Endothelial cell of umbilical vein (primary cell): ENCODE data around the gene SOX30.

Source experiments
- CTCF ChIP-seq, 2 donors: IDR thresholded peaks; 1 replicate in 1 of 2; 2 replicates in 1 of 2; pipeline ENCODE4 v1.5.1; 2011; ENCODE audit warnings: low read length in 2 of 2, mild to moderate bottlenecking in 2 of 2, moderate library complexity in 2 of 2, control low read depth in 1 of 2, inconsistent platforms in 1 of 2, low read depth in 1 of 2; ENCODE audit not compliant: insufficient read depth in 1 of 2; ENCODE audit errors: extremely low read depth in 1 of 2
- EZH2 ChIP-seq: IDR thresholded peaks from 2 replicates; pipeline ENCODE4 v1.6.1; 2012; ENCODE audit warnings: borderline replicate concordance, low read depth, mild to moderate bottlenecking, moderate library complexity, low read length, inconsistent platforms; ENCODE audit not compliant: severe bottlenecking
- GATA2 ChIP-seq: IDR thresholded peaks from 2 replicates; pipeline ENCODE4 v1.7.0; 2011; ENCODE audit warnings: low read depth, mild to moderate bottlenecking, moderate library complexity, mixed read lengths, low read length; ENCODE audit not compliant: insufficient read length, insufficient read depth
- POLR2A ChIP-seq: IDR thresholded peaks from 2 replicates; pipeline ENCODE4 v1.6.1; 2012; ENCODE audit warnings: low read depth, mild to moderate bottlenecking, control low read depth, low read length

- TF ChIP-seq GATA2 = no peak
- TF ChIP-seq CTCF (IDR thresholded peaks at IDR 0.05; ENCODE audit: extremely low read depth in 1 of 2, insufficient read depth in 1 of 2, low read depth in 1 of 2, low read length in 2 of 2) = no peak
- TF ChIP-seq POLR2A = no peak
- TF ChIP-seq EZH2 = no peak
Observed at GRCh38 chr5:157681048-157681447, 28.8 kb upstream of the SOX30 start.
